Measurements from ENCODE around the gene SLC25A45.

The SLC25A45 gene

DNA sequence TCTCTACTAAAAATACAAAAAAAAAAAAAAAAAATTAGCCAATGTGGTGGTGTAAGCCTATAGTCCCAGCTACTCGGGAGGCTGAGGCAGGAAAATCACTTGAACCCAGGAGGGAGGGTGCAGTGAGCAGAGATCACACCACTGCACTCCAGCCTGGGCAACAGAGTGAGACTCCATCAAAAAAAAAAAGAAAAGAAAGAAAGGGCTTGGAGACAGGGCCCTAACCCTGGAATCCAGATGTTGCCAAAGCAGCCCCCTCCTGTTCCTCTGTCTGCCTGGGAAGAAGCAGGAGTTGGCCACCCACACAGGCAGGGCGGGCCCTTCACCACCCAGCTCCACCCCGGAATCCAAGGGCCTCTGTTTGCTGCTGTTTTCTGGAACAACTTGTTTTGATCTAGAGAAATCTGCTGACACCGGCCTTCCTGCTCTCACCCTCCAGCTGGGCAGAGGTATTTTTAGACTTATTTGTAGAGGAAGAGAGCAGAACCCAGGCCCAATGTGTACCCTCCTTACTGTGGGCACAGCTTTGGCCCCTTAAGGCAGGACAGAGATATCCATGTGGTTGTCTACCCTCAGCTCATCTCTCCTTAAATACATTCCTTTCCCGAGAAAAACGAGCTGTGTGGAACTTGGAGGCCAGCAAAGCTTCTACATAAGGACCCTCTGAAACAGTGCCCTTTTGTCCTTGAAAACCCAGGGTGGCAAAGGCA, 37.5 kb upstream of the SLC25A45 start:
- TF ChIP-seq, protein P1, sequence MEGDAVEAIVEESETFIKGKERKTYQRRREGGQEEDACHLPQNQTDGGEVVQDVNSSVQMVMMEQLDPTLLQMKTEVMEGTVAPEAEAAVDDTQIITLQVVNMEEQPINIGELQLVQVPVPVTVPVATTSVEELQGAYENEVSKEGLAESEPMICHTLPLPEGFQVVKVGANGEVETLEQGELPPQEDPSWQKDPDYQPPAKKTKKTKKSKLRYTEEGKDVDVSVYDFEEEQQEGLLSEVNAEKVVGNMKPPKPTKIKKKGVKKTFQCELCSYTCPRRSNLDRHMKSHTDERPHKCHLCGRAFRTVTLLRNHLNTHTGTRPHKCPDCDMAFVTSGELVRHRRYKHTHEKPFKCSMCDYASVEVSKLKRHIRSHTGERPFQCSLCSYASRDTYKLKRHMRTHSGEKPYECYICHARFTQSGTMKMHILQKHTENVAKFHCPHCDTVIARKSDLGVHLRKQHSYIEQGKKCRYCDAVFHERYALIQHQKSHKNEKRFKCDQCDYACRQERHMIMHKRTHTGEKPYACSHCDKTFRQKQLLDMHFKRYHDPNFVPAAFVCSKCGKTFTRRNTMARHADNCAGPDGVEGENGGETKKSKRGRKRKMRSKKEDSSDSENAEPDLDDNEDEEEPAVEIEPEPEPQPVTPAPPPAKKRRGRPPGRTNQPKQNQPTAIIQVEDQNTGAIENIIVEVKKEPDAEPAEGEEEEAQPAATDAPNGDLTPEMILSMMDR (IDR thresholded peaks at IDR 0.05) = no peak
- peak overlapping the region; percentile 100 for H3K27ac ChIP-seq
- peak overlapping the region; percentile 81 for H3K4me2 ChIP-seq (ENCODE audit: low read length)
- peaks cover 48% of the 10 kb centered on the region for H3K79me2 ChIP-seq
- H2AFZ ChIP-seq = no peak overlapping the region
- H3K27me3 ChIP-seq (ENCODE audit: control insufficient read depth, insufficient read depth, low read length) = no peaks in the 10 kb centered on the region
- peak overlapping the region; percentile 67 for H3K4me3 ChIP-seq (ENCODE audit: low read depth, low read length)
- H3K9me3 ChIP-seq (ENCODE audit: control insufficient read depth, low read length) = no peaks in the 10 kb centered on the region
- peaks cover 27% of the 10 kb centered on the region for H3K4me1 ChIP-seq
- peaks cover 12% of the 10 kb centered on the region for H3K36me3 ChIP-seq (ENCODE audit: control insufficient read depth, insufficient read depth, low read length)
- H3K9ac ChIP-seq = peak overlapping the region; percentile 95

DNA sequence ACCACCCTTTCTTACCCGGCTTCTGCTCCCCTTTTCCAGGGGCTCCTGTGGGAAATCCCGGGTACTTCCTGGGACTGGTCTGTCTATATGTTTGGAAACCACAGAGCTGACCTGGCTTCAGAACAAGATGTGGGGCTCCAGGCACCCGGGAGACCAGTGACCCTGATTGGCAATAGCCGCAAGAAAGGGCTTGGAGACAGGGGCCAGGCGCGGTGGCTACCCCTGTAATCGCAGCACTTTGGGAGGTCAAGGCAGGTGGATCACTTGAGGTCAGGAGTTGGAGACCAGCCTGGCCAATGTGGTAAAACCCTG, 37.0 kb upstream of the SLC25A45 start:
- TF ChIP-seq, protein P1 (IDR thresholded peaks at IDR 0.05) = no peak
- Histone ChIP-seq H3K27ac (peak overlapping the region; percentile 100), H3K79me2 (peaks cover 45% of the 10 kb centered on the region), H2AFZ (no peak overlapping the region), H3K27me3 (ENCODE audit: control insufficient read depth, insufficient read depth, low read length) (no peaks in the 10 kb centered on the region), H3K9me3 (ENCODE audit: control insufficient read depth, low read length) (no peaks in the 10 kb centered on the region), H3K36me3 (ENCODE audit: control insufficient read depth, insufficient read depth, low read length) (peaks cover 11% of the 10 kb centered on the region), H3K4me1 (peaks cover 27% of the 10 kb centered on the region), H3K4me3 (ENCODE audit: low read depth, low read length) (peak overlapping the region; percentile 67), H3K4me2 (ENCODE audit: low read length) (peak overlapping the region; percentile 81), H3K9ac (peak overlapping the region; percentile 95)

DNA sequence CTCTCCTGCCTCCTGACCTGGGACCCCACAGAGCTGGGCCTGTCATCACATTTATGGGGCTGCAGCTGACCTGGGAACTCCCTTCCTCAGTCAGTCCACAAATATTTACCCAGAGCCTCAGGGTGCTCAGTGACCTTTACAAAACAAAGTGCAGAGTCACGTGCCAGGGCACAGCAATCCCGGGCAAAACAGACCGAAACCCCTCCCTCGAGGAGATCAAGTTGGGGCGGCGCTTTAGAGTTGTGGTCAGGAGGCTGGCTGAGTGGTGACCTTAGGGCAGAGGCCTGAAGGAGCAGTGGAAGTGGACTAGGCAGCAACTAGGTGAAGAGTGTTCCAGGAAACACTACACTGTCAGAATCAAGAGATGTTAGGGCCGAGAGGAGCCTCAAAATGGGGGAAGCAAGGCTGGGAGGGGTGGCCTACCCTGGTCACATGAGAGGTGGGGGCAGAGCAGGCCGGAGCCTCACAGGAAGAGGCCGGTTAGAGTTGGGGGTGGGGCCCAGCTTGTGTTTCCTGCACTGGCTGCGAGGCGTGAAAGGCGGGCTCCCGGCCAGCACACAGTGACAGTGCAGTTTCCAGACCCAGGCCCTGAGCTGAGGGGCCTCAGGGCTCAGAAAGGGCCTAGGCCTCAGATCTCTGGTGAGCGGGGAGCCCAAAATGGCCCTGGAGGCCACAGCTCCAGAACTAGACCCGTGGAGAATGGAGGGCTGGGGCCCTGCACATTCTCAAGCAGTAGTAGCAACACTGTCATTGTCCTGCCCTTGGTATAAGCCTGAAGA, 36.4 kb upstream of the SLC25A45 start:
- Histone ChIP-seq H3K36me3 (ENCODE audit: control insufficient read depth, insufficient read depth, low read length) (peaks cover 7% of the 10 kb centered on the region), H3K27me3 (ENCODE audit: control insufficient read depth, insufficient read depth, low read length) (no peaks in the 10 kb centered on the region), H3K4me1 (peaks cover 27% of the 10 kb centered on the region), H3K9ac (peak overlapping the region; percentile 95), H3K4me3 (ENCODE audit: low read depth, low read length) (peak overlapping the region; percentile 67), H3K4me2 (ENCODE audit: low read length) (peak overlapping the region; percentile 94), H3K27ac (peak overlapping the region; percentile 100), H3K9me3 (ENCODE audit: control insufficient read depth, low read length) (no peaks in the 10 kb centered on the region), H3K79me2 (peaks cover 39% of the 10 kb centered on the region), H2AFZ (peak overlapping the region; percentile 45)
- TF ChIP-seq, protein P1 (IDR thresholded peaks at IDR 0.05) = no peak

DNA sequence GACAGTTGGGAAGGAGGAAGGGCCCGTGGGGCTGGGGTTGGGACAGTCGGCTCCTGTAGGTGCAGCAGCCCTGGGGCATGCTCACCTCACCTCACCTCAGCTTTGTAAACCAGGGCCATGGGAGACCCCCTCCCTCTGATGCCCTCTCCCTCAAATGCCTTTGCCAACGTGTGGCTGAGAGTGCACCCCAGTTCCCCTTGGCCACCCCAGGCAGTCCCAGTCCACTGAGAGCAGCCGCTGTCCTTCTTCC, 35.9 kb upstream of the SLC25A45 start:
- peak overlapping the region; percentile 94 for H3K4me2 ChIP-seq (ENCODE audit: low read length)
- peaks cover 34% of the 10 kb centered on the region for H3K79me2 ChIP-seq
- H3K4me3 ChIP-seq (ENCODE audit: low read depth, low read length) = peak overlapping the region; percentile 67
- peaks cover 1% of the 10 kb centered on the region for H3K36me3 ChIP-seq (ENCODE audit: control insufficient read depth, insufficient read depth, low read length)
- H3K9ac ChIP-seq = peak overlapping the region; percentile 41
- no peaks in the 10 kb centered on the region for H3K9me3 ChIP-seq (ENCODE audit: control insufficient read depth, low read length)
- no peak overlapping the region for H2AFZ ChIP-seq
- peaks cover 27% of the 10 kb centered on the region for H3K4me1 ChIP-seq
- H3K27me3 ChIP-seq (ENCODE audit: control insufficient read depth, insufficient read depth, low read length) = no peaks in the 10 kb centered on the region
- TF ChIP-seq, protein P1 (IDR thresholded peaks at IDR 0.05) = no peak
- H3K27ac ChIP-seq = peak overlapping the region; percentile 100
